ENCODE data around the gene MMP24OS.

The MMP24OS gene

DNA sequence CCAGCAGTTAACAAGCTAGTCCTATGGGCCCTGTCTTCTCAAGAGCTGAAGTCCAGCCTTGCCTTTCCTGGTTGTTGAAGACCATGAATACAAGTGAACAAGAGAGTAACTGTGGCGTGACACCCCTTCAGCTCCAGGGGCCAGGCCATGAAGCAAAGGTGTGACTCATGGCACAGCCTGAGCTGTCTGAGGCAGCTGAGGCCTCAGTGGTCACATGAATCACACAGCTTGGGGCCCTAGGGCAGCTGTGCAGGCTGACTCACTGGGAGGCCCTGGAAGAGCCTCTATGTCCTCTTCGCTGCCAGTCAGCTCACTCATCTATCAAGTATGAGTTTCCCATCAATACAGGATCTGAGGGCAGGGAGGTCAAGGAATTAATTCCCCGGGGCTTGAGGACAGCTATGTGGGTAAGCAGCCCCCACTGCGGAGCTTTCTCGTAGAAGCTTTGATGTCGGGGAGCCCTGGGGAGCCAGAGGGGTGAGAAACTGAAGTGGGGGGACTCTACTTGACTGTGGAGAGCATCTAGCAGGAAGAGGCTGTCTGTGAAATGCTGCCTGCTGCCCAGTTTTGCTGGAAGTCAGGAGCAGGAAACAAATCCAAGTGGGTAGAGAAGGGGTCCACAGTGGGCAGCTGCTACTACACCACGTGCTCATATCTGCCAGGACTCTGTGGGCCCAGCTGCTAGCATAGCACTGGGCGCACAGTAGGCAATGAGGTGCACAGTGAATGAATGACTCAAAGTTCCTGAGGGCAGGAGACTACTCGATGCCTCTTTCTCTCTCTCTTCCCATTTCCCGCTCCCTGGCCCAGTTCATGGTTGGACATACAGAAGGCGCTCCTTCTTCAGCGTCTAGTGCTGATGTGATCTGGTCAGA lies 28.0 kb upstream of the MMP24OS start:
- no peak for DNase-seq

GRCh38 chr20:35304956-35305355 lies 27.0 kb upstream of the MMP24OS start:
- no peak for DNase-seq

DNA sequence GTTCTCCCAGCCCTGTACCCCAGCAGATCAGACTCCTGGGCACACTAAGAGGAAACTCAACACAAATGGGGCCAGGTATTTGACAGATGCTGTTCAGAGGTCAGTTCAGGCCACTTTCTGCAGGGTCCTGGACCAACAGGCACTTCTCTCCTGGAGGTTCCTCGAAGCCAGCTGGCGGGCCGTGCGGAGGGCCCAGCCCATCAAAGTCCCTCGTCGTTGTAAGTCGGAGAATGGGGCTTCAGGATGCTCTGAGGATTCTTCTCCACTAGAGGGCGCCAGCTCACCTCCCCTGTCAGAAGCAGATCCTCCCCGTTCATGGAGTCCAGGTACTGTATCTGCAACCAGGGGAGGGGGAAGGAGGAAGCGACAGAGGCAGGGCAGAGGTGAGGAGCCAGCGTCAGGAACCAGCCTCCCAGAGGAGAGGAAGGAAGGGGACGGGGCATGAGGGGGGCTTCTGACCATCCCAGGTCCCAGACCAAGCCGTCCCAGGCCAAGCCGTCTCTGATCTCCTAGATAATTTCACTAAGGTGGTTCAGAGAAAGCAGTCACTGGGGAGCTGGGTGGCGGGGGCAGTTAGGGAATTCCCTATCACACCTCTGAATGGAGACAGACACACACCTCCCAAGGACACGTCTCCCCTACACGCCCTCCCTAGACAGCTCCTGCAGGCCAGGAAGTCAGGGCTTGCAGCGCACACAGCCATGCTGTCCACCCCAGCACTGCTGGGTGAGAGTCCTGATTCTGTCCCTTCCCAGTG lies 26.0 kb upstream of the MMP24OS start:
- DNase-seq, result peak; percentile 83

- no peak for DNase-seq
These were observed 25.4 kb upstream of the MMP24OS start for GRCh38 chr20:35303382-35303734.

DNA sequence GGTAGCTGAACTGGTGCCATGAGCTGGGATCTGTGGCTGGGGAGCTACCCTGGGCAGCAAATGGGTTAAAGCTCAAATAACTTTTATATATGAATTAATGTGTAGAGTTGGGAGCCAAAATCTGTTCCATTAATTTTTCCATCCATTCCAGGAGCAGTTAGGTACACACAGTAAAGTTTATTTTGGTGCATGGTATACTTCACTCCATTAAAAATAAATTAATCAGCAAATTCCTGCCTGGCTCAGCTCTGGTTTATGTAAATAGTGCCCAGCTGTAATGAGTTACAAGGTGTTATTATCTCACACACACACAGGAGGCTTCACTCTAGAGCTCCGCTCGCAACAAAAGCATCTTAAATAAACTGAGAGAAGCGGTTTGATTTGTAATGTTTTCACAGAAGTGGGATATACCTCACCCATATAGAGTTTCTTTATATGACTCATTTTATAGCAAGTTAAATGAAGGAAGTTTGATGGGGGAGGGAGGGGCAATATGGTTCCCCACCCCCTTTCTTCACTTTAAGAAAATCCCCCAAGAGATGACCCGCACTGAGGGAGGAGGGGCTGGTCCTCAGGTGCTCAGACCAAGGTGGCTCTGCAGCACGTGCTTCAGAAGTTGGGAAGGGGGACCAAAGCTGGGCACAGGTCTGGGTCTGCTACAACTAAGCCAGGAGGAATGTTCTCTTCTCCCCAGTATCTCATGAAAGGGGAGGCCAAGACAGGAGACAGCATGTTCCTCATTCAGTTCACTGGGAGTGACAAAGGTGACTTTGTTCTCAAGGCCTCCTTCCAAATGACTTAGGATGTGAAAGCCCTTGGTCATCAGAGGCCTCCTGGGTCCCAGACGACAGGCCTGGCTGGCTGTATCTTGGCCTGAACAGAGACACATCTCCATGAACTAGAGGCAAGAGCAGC lies 24.8 kb upstream of the MMP24OS start:
- no peak for DNase-seq

GRCh38 chr20:35301426-35301825 lies 23.5 kb upstream of the MMP24OS start:
- DNase-seq, result no peak

DNA sequence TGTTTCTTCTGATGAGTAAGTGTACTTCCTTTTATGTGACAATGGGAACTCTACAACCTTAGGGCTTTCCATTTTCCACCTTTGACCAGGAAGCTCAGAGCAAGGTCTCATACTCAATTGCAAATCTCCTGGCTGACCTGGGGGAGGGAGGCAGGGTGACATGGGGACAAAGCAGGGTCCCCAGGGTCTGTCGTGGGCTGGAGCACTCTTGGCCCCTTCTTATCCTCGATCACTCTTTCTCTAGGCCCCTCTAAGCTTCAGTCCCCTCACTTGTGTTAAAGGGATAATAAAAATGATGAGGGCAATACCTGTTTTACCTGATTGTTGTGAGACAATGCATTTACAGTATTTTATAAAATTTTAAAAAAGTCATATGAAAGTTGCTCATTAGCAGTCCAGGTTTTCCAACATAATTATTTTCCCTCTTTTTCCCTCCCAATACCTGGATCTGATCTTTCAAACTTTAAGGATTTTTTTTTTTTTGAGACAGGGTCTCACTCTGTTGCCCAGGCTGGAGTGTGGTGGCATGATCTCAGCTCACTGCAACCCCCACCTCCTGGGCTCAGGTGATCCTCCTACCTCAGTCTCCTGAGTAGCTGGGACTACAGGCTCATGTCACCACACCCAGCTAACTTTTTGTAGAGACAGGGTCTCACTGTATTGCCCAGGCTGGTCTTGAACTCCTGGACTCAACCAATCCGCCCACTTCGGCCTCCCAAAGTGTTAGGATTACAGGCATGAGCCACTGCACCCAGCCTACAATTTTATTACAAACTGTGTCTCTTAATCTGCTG lies 22.7 kb upstream of the MMP24OS start:
- no peak for DNase-seq

- DNase-seq, result no peak
These were observed 21.9 kb upstream of the MMP24OS start for GRCh38 chr20:35299780-35300179.

GRCh38 chr20:35298264-35298663 lies 20.3 kb upstream of the MMP24OS start:
- no peak for DNase-seq

- no peak for DNase-seq
These were observed 19.8 kb upstream of the MMP24OS start for GRCh38 chr20:35297740-35298139.

- DNase-seq, result no peak
These were observed 19.2 kb upstream of the MMP24OS start for GRCh38 chr20:35297155-35297554.

GRCh38 chr20:35296101-35296554 lies 18.2 kb upstream of the MMP24OS start:
- no peak for DNase-seq

DNA sequence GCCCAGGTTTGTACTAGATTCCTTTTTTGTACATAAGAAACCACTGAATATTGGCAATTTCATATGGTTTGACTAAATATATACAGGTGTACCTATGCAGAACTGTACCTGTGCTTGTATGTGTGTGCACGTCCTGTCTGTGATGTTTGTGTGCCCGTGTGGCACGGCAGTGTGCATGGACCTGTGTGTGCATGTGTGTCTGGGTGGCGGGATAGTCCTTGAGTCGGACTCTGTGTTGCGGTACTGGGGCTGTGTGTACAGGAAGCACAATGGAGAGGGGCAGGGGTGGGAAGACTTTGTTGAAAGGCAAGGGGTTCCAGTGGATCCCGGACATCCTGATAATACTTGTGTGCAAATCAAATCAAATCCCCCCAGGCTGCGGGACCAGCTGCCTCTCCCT lies 17.8 kb upstream of the MMP24OS start:
- no peak for DNase-seq

- no peak for DNase-seq
These were observed 17.1 kb upstream of the MMP24OS start for GRCh38 chr20:35295058-35295457.

DNA sequence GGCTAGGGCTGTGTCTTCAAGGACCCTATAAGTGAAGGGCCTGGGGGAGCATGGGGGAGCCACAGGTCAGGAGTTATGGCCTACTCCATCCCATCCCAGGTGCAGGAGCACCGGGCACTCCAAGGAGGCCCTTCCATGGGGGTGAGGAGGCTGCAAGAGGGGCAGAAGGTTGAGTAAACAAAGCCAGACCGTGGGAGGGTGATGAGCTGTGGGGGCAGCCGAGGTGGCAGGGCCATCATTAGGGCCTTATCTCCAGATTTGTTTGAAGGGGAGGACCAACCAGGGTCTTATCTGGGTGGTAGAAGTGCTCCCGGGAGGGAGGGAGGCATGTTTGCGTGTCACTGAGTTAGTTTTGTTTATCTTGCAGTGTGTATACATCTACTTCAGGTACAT lies 16.4 kb upstream of the MMP24OS start:
- DNase-seq, result no peak

- DNase-seq, result no peak
These were observed 15.7 kb upstream of the MMP24OS start for GRCh38 chr20:35293303-35294292.

DNA sequence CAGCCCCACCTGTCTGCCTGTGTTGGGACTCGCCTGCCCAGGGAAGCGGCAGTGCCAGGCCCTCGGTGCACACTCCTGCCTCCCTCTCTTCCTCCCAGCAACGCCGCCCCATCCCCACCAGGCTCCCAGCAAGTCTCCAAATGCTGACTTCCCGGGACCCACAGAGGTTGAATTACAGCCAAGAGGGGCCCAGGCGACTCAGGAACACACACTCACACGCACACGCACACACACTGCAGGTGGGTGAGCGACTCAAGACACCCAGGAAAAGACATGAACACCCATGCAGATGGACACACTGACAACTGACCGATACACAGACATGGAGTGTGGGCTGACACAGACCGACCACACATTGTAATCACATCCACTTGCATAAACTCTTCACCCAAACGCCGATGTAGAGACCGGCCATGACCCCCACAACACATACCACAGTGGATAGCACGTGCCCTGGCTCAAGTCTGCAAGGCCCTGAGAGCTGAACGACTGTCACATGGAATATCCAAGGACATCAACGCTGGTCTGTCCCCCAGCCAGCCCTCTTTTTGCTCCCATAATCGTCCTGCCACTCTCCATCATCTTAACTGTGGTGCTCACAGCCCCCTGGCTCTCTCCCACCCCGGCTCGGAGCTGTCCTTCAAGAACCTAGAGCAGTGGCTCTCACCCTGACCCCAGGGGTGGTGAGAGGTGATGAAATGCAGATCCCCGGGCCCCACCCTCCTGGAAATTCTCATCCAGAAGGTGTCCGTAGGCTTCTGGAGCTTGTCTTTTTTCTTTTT lies 14.8 kb upstream of the MMP24OS start:
- no peak for DNase-seq

DNA sequence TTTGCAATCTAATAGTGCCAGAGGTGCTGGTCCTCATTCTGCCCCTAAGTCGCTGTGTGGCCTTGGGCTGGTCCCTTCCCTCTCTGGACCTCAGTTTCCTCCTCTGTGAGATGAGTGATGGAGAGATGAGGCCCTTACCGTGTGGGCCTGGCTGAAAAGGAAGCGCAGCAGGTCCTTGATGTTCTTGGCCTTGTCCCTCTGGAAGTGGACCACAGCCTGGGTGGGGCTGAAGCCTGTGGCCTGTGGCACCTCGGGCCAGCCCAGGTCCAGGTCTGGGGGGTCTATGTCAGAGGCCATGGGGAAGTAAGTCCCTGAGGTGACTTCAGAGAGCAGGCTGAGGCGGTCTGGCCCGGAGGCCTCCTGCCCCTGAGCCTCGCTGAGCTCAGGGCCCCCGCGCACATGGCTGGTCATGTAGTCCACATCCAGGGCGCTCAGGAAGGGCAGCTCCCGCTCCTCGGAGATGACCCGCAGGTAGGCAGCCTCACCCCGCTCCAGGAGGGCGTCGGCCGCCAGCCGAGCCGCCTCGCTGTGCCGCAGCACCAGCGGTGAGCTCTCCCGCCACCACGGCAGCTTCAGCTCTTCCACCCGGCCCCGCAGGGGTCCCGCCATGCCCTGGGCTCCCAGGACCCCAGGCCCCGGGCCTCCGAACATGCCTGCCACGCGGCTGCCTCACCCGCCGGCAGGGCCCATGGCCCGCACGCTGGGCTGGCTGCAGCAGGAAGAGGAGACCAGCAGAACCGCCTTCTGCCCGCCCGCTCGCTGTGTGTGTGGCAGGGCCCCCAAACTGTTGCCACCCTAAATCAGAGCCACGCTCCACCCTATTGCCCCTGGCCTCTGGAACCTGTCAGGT lies 14.0 kb upstream of the MMP24OS start, which contains the start of gene FAM83C:
Gene FAM83C (minus strand): TSS at position 772 of the 850 bp plus-strand sequence. CDS start 121 bp downstream, at position 651.
- DNase-seq, result no peak

- no peak for DNase-seq
These were observed 13.0 kb upstream of the MMP24OS start for GRCh38 chr20:35290887-35291417.

Data from DMS79 treated with DMSO at 0.1 percent for 48 hours (cell line).